PC-3 (cell line): ENCODE measurements around the gene DTNBP1. TPM values are rescaled to one million over a fixed set of nuclear protein-coding genes. Genes with fewer than 3 reads are reported as not detected.

Experiments
- ATAC-seq: fragments of 200-7000 bp; cut with Tn5 transposase; 2 replicates; pipeline ENCODE4 v1.9.1; 2020; ENCODE audit warnings: mild to moderate bottlenecking, moderate library complexity
- BruUV-seq: library from RNA; stranded (reverse); fragments of 400-500 nt; replicated peaks from 2 replicates; lab custom pipeline; 2021; lab: Mats Ljungman, UMichigan
- CTCF ChIA-PET: fragments of 300-600 bp; sonication (Branson Sonifier 250); formaldehyde crosslinking; loops from one replicate; lab custom pipeline; 2022; ENCODE audit warnings: antibody characterized with exemption; lab: Charles Lee
- POLR2A ChIA-PET: fragments of 300-600 bp; sonication (Branson Sonifier 250); formaldehyde crosslinking; loops from one replicate; lab custom pipeline; 2022; ENCODE audit warnings: antibody characterized with exemption; ENCODE audit not compliant: unreplicated experiment; lab: Charles Lee
- DNase-seq: peaks from one replicate; pipeline ENCODE4 v3.0.0-alpha.2; 2015
- H2AFZ ChIP-seq: fragments of 300-600 bp; sonication (generic); 2 replicates; pipeline ENCODE4 v1.6.0; 2016; ENCODE audit warnings: antibody characterized with exemption, low read length
- H3F3A ChIP-seq: fragments of 300-600 bp; sonication (generic); one replicate; pipeline ENCODE4 v1.6.0; 2017; ENCODE audit warnings: antibody characterized with exemption, low read length, control low read depth, mild to moderate bottlenecking; ENCODE audit not compliant: unreplicated experiment
- H3K27ac ChIP-seq: fragments of 300-600 bp; sonication (generic); 2 replicates; pipeline ENCODE4 v1.5.1; 2016; ENCODE audit warnings: mild to moderate bottlenecking, low read length
- H3K27me3 ChIP-seq: fragments of 300-600 bp; sonication (generic); 2 replicates; pipeline ENCODE4 v1.6.1; 2016; ENCODE audit warnings: low read length, mixed read lengths
- H3K36me3 ChIP-seq: fragments of 300-600 bp; sonication (generic); 2 replicates; pipeline ENCODE4 v1.6.1; 2016; ENCODE audit warnings: low read depth, mixed run types, low read length, mixed read lengths
- H3K4me1 ChIP-seq: fragments of 300-600 bp; sonication (generic); 2 replicates; pipeline ENCODE4 v1.5.1; 2016; ENCODE audit warnings: low read length; ENCODE audit not compliant: insufficient read depth
- H3K4me2 ChIP-seq: fragments of 300-600 bp; sonication (generic); 2 replicates; pipeline ENCODE4 v1.6.0; 2016; ENCODE audit warnings: low read length
- H3K4me3 ChIP-seq: fragments of 300-600 bp; sonication (generic); 2 replicates; pipeline ENCODE4 v1.5.1; 2016; ENCODE audit warnings: mild to moderate bottlenecking, low read length, mixed read lengths
- H3K79me2 ChIP-seq: fragments of 300-600 bp; sonication (generic); 2 replicates; pipeline ENCODE4 v1.6.1; 2017; ENCODE audit warnings: low read length, mixed read lengths
- H3K9ac ChIP-seq: fragments of 300-600 bp; sonication (generic); 2 replicates; pipeline ENCODE4 v1.6.0; 2016; ENCODE audit warnings: mild to moderate bottlenecking, low read length
- H3K9me2 ChIP-seq: fragments of 300-600 bp; sonication (generic); replicated peaks from 2 replicates; pipeline ENCODE4 v1.6.1; 2016; ENCODE audit warnings: mixed run types, low read length, mixed read lengths
- H3K9me3 ChIP-seq: fragments of 300-600 bp; sonication (generic); 2 replicates; pipeline ENCODE4 v1.6.1; 2016; ENCODE audit warnings: low read length, mixed read lengths
- H4K20me1 ChIP-seq: fragments of 300-600 bp; sonication (generic); 2 replicates; pipeline ENCODE4 v1.6.1; 2016; ENCODE audit warnings: low read length, mixed read lengths
- EZH2 ChIP-seq: fragments of 300-600 bp; sonication (generic); IDR thresholded peaks from one replicate; pipeline ENCODE4 v1.6.1; 2017; ENCODE audit warnings: antibody characterized with exemption, mild to moderate bottlenecking, low read length; ENCODE audit not compliant: unreplicated experiment
- EZH2phosphoT487 ChIP-seq: fragments of 300-600 bp; sonication (generic); IDR thresholded peaks from 2 replicates; pipeline ENCODE4 v1.6.1; 2018; ENCODE audit warnings: mild to moderate bottlenecking, antibody characterized with exemption, low read length, borderline replicate concordance
- intact Hi-C: fragments of 100-400 bp; cut with micrococcal nuclease; formaldehyde crosslinking; loops from 2 replicates; pipeline ENCODE4 v1.9.0; 2023
- total RNA-seq: library from RNA; depleted of rRNA; stranded (reverse); fragments of >200 nt; gene quantifications from 2 replicates; pipeline ENCODE4 v1.2.3, GENCODE V29; 2014
- TF ChIP-seq, protein P1 (sequence below): fragments of 300-600 bp; sonication (generic); conservative IDR thresholded peaks from 2 replicates; pipeline ENCODE4 v1.5.1; 2017; ENCODE audit warnings: antibody characterized with exemption, low read depth, mild to moderate bottlenecking, low read length

DTNBP1 gene
- total RNA-seq, 1 experiment from 2014 or later: 7.9 TPM

- H3K36me3 ChIP-seq: no peaks in the 10 kb centered on the region
- BruUV-seq: no TSS peak
- intact Hi-C loops: no loop called here
- no peak overlapping the region for H3K27ac ChIP-seq
- ATAC-seq: no peak
- H3K4me3 ChIP-seq: no peak overlapping the region
- no peak overlapping the region for H2AFZ ChIP-seq
- DNase-seq: no peak
- H4K20me1 ChIP-seq: no peaks in the 10 kb centered on the region
- no peak overlapping the region for H3K4me2 ChIP-seq
- CTCF ChIA-PET: no interaction called here
- TF ChIP-seq, protein P1, sequence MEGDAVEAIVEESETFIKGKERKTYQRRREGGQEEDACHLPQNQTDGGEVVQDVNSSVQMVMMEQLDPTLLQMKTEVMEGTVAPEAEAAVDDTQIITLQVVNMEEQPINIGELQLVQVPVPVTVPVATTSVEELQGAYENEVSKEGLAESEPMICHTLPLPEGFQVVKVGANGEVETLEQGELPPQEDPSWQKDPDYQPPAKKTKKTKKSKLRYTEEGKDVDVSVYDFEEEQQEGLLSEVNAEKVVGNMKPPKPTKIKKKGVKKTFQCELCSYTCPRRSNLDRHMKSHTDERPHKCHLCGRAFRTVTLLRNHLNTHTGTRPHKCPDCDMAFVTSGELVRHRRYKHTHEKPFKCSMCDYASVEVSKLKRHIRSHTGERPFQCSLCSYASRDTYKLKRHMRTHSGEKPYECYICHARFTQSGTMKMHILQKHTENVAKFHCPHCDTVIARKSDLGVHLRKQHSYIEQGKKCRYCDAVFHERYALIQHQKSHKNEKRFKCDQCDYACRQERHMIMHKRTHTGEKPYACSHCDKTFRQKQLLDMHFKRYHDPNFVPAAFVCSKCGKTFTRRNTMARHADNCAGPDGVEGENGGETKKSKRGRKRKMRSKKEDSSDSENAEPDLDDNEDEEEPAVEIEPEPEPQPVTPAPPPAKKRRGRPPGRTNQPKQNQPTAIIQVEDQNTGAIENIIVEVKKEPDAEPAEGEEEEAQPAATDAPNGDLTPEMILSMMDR: no peak
- TF ChIP-seq EZH2phosphoT487: no peak
- TF ChIP-seq EZH2: no peak
- no peaks in the 10 kb centered on the region for H3K27me3 ChIP-seq
- H3K9me2 ChIP-seq: no peaks in the 10 kb centered on the region
- H3K9ac ChIP-seq: no peak overlapping the region
- POLR2A ChIA-PET: no interaction called here
- H3K9me3 ChIP-seq: no peaks in the 10 kb centered on the region
- H3F3A ChIP-seq: no peaks in the 10 kb centered on the region
- H3K79me2 ChIP-seq: no peaks in the 10 kb centered on the region
- H3K4me1 ChIP-seq: no peaks in the 10 kb centered on the region
Observed at GRCh38 chr6:15560713-15561112, 102.1 kb downstream of the DTNBP1 start.

DNA sequence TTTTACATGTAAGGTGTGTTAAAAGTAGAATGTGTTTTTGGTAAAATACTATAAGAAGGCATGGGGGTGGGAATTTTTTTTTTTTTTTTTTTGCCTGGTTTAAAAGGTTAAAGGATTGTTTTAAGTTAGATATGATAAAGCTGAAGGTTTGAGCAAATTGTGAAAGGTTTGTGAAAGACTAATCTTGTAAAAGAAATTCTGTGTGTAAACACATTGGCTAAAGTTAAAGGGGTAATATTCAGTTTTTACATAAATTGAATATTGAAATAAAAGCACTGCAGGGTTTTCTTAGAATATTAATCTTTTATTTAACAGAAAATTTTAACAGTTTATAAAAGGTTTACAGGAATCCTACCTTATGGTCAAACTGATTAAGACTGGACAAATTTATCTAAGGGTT, 105.7 kb downstream of the DTNBP1 start:
- Histone ChIP-seq H3K4me1 (no peaks in the 10 kb centered on the region), H3K4me3 (no peak overlapping the region), H3K79me2 (no peaks in the 10 kb centered on the region), H4K20me1 (no peaks in the 10 kb centered on the region), H2AFZ (no peak overlapping the region), H3K27me3 (no peaks in the 10 kb centered on the region), H3K9ac (no peak overlapping the region), H3K9me2 (no peaks in the 10 kb centered on the region), H3K27ac (no peak overlapping the region), H3K4me2 (no peak overlapping the region), H3F3A (no peaks in the 10 kb centered on the region), H3K9me3 (no peaks in the 10 kb centered on the region), H3K36me3 (no peaks in the 10 kb centered on the region)
- CTCF ChIA-PET: no interaction called here
- no peak for DNase-seq
- POLR2A ChIA-PET: no interaction called here
- intact Hi-C loops: no loop called here
- no peak for ATAC-seq
- TF ChIP-seq, protein P1: no peak
- no TSS peak for BruUV-seq

- no peaks in the 10 kb centered on the region for H3K9me3 ChIP-seq
- no peak overlapping the region for H3K27ac ChIP-seq
- no peak for DNase-seq
- no peak for ATAC-seq
- H3K79me2 ChIP-seq: no peaks in the 10 kb centered on the region
- TF ChIP-seq EZH2phosphoT487: no peak
- no peak for TF ChIP-seq EZH2
- TF ChIP-seq, protein P1: no peak
- no peaks in the 10 kb centered on the region for H3K9me2 ChIP-seq
- intact Hi-C loops: no loop called here
- CTCF ChIA-PET: no interaction called here
- no peak overlapping the region for H2AFZ ChIP-seq
- POLR2A ChIA-PET: no interaction called here
- no peaks in the 10 kb centered on the region for H4K20me1 ChIP-seq
- H3K36me3 ChIP-seq: no peaks in the 10 kb centered on the region
- no peak overlapping the region for H3K4me2 ChIP-seq
- H3K27me3 ChIP-seq: no peaks in the 10 kb centered on the region
- H3K9ac ChIP-seq: no peak overlapping the region
- no peak overlapping the region for H3K4me3 ChIP-seq
- H3F3A ChIP-seq: no peaks in the 10 kb centered on the region
- no TSS peak for BruUV-seq
- no peaks in the 10 kb centered on the region for H3K4me1 ChIP-seq
Observed at GRCh38 chr6:15556711-15557110, 106.1 kb downstream of the DTNBP1 start.
